ENCODE measurements around the gene SLC6A19. TPM values are rescaled to one million over a fixed set of nuclear protein-coding genes. Genes with fewer than 3 reads are reported as not detected.
"Not testable (repeated sequence)": the region's sequence is repeated elsewhere in the genome, so short reads cannot be mapped to it uniquely, and the experiment has no call there.

SLC6A19 gene
- 67.4 TPM for polyA plus RNA-seq (ENCODE audit: insufficient read length)
- long read RNA-seq, donor 1, full-length matches to known transcripts: 8 of 45 reads
- long read RNA-seq, donor 1, partial matches to known transcripts: 37 of 45 reads
- long read RNA-seq, donor 1, other reads (novel, unspliced or antisense): 0 of 45 reads
- long read RNA-seq, donor 2, full-length matches to known transcripts: 13 of 37 reads
- long read RNA-seq, donor 2, partial matches to known transcripts: 24 of 37 reads
- long read RNA-seq, donor 2, other reads (novel, unspliced or antisense): 0 of 37 reads
- long read RNA-seq, donor 3, full-length matches to known transcripts: 12 of 50 reads
- long read RNA-seq, donor 3, partial matches to known transcripts: 38 of 50 reads
- long read RNA-seq, donor 3, other reads (novel, unspliced or antisense): 0 of 50 reads
- long read RNA-seq, donor 4: 0 reads
- long read RNA-seq, donor 5, full-length matches to known transcripts: 5 of 22 reads
- long read RNA-seq, donor 5, partial matches to known transcripts: 17 of 22 reads
- long read RNA-seq, donor 5, other reads (novel, unspliced or antisense): 0 of 22 reads
- long read RNA-seq, donor 6, full-length matches to known transcripts: 10 of 10 reads
- long read RNA-seq, donor 6, partial matches to known transcripts: 0 of 10 reads
- long read RNA-seq, donor 6, other reads (novel, unspliced or antisense): 0 of 10 reads
- long read RNA-seq, donor 7, full-length matches to known transcripts: 8 of 8 reads
- long read RNA-seq, donor 7, partial matches to known transcripts: 0 of 8 reads
- long read RNA-seq, donor 7, other reads (novel, unspliced or antisense): 0 of 8 reads
- long read RNA-seq, donor 8, full-length matches to known transcripts: 6 of 6 reads
- long read RNA-seq, donor 8, partial matches to known transcripts: 0 of 6 reads
- long read RNA-seq, donor 8, other reads (novel, unspliced or antisense): 0 of 6 reads

GRCh38 chr5:1201327-1202025 lies at the start of gene SLC6A19:
TSS of gene SLC6A19 (plus strand) at chr5:1201595. CDS start at chr5:1201651, 56 bp downstream.
- no peak for DNase-seq

GRCh38 chr5:1152156-1152555 lies 49.2 kb upstream of the SLC6A19 start:
- DNase-seq: no peak

- no peak for DNase-seq
Observed at GRCh38 chr5:1152771-1153282, 48.6 kb upstream of the SLC6A19 start.

- DNase-seq: no peak
Observed at GRCh38 chr5:1153428-1153827, 48.0 kb upstream of the SLC6A19 start.

- DNase-seq: no peak
Observed at GRCh38 chr5:1155191-1156032, 46.0 kb upstream of the SLC6A19 start.

- no peak for DNase-seq
Observed at GRCh38 chr5:1156033-1156753, 45.2 kb upstream of the SLC6A19 start.

- no peak for DNase-seq
Observed at GRCh38 chr5:1156754-1157460, 44.5 kb upstream of the SLC6A19 start.

- not testable (repeated sequence) for DNase-seq
Observed at GRCh38 chr5:1157461-1157986, 43.9 kb upstream of the SLC6A19 start.

GRCh38 chr5:1158647-1159340 lies 42.6 kb upstream of the SLC6A19 start:
- DNase-seq: no peak

GRCh38 chr5:1159341-1159675 lies 42.1 kb upstream of the SLC6A19 start:
- no peak for DNase-seq

GRCh38 chr5:1159774-1160406 lies 41.5 kb upstream of the SLC6A19 start:
- no peak for DNase-seq

- no peak for DNase-seq
Observed at GRCh38 chr5:1161108-1161832, 40.1 kb upstream of the SLC6A19 start.

- DNase-seq: no peak
Observed at GRCh38 chr5:1161833-1162229, 39.6 kb upstream of the SLC6A19 start.

GRCh38 chr5:1162276-1162675 lies 39.1 kb upstream of the SLC6A19 start:
- DNase-seq: no peak

GRCh38 chr5:1162751-1163150 lies 38.6 kb upstream of the SLC6A19 start:
- DNase-seq: no peak

GRCh38 chr5:1163366-1163765 lies 38.0 kb upstream of the SLC6A19 start:
- no peak for DNase-seq

- DNase-seq: no peak
Observed at GRCh38 chr5:1163879-1164278, 37.5 kb upstream of the SLC6A19 start.
